HS-27A (cell line): Measurements from ENCODE around the gene LRRFIP2.
A peak's percentile ranks its signal among the peaks of the same experiment; 100 is the strongest.
"Not testable (repeated sequence)": the region's sequence is repeated elsewhere in the genome, so short reads cannot be mapped to it uniquely, and the experiment has no call there.

Experiments
- DNase-seq: peaks from one replicate; pipeline ENCODE4 v3.0.0-alpha.2; 2012; ENCODE audit warnings: low read depth, missing footprints

The LRRFIP2 gene, protein sequence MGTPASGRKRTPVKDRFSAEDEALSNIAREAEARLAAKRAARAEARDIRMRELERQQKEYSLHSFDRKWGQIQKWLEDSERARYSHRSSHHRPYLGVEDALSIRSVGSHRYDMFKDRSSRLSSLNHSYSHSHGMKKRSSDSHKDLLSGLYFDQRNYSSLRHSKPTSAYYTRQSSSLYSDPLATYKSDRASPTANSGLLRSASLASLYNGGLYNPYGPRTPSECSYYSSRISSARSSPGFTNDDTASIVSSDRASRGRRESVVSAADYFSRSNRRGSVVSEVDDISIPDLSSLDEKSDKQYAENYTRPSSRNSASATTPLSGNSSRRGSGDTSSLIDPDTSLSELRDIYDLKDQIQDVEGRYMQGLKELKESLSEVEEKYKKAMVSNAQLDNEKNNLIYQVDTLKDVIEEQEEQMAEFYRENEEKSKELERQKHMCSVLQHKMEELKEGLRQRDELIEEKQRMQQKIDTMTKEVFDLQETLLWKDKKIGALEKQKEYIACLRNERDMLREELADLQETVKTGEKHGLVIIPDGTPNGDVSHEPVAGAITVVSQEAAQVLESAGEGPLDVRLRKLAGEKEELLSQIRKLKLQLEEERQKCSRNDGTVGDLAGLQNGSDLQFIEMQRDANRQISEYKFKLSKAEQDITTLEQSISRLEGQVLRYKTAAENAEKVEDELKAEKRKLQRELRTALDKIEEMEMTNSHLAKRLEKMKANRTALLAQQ

DNA sequence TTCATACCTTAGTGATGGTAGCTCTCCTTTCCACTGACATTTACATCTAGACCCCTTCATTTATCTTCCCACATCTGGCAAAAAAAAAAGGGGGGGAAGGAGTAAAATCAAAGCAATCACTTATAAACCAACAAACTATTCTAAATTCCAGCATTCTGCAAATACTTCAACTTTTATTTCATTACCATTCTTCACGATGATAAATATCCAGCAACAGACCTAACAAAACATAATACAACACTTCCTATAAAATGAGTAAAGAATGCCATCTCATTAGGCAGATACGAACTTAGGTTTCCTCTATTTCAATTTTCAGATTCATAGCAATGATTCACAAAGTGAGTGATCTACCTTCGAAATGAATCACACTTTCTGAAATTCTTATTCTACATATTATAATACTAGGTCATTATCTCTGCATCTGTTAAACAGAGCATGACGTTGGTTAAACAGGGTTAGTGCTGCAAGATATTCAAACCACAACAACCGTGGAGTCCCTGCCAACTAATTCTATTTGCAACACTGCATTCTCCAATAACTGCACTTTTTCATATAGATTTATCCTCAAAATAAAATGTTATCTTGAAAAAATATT is at the start of gene LRRFIP2:
Gene LRRFIP2, minus strand, starts transcription at position 51 of the 595 bp plus-strand sequence. CDS start 25,599 bp downstream, outside the sequence.
- peak; percentile 74 for DNase-seq

DNA sequence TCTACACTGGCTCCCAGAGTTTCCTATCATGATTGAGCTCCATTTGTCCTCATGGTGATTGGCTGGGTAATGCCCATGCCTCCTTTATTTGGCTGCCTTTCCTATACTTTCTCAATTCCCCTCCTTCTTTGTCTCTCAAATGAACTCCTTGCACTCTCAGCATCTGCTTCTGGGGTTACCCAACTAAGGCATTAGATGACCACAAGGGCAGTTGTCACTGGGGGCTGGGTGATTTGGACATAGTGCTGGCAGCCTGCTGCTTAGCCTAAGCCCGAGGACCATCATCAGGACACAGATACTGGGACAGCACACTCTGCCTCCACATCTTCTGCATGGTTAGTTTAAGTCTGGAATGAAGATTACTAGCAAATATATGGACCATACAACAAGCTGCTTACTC is 49.2 kb upstream of the LRRFIP2 start:
- no peak for DNase-seq

DNA sequence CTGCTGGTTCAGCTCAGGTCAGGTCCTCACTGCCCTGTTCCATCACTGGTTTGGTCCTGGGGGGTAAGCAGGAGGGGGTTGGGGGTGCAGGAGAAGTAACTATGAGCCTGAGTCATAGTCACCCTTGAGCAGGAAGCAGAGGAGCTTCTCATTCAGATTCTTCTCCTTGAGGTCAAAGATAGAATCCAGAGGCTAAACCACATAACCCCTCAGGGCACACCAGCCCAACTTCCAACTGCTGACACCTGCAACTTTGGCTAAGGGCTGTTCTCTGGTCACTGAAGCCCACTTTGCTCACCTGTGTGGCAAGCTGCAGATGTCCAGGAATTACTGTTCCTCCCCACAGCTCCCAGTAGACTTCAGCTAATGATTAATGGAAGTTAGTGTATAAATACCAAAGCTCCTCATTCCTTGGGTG is 48.8 kb upstream of the LRRFIP2 start:
- DNase-seq = no peak

DNA sequence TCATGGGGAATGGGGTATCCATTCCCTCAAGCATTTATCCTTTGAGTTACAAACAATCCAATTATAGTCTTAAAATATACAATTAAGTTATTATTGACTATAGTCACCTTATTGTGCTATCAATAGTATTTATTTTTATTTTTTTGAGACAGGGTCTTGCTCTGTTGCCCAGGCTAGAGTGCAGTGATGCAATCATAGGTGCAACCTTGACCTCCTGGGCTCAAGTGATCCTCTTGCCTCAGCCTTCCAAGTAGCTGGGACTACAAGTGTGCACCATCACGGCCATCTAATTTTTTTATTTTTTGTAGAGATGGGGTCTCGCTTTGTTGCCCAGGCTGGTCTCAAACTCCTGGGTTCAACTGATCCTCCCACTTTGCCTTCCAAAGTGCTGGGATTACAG is 48.2 kb upstream of the LRRFIP2 start:
- DNase-seq = not testable (repeated sequence)

DNA sequence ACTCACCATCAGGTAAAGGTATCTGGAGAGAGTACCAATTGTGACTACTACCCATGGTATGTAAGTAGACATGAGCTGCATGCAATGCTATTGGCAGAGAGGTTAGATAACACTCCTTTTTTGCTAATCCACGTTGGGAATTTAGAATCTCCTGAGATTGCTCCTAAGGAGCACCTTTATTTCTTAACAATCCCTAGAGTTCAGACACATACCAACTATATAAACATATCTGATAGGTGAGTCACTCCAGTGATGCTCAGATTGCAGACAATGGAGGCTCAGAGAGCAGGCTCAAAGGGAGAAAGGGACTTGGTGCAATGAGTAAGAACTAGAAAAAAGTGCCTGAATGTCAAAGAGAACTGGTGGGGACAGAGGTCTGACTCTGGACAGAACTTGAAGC is 47.0 kb upstream of the LRRFIP2 start:
- peak; percentile 52 for DNase-seq

DNA sequence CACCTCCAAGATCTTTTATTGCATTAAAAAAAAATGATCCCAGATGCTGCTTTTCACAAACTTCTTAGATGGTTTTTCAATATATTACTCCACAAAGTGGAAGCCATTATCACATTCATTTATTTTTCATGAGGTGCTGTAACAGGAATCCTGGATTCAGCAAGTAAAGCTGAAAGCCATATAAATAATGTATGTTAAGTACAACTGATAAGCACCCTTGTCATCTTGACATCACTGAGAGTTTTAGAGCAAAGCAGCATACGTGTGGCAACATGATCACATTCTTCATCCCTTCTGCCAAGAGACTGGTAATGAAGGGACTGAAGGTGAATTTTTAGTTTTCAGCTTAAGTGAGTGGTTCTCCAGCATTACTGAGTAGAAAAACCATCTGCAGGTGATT is 44.9 kb upstream of the LRRFIP2 start:
- no peak for DNase-seq

DNA sequence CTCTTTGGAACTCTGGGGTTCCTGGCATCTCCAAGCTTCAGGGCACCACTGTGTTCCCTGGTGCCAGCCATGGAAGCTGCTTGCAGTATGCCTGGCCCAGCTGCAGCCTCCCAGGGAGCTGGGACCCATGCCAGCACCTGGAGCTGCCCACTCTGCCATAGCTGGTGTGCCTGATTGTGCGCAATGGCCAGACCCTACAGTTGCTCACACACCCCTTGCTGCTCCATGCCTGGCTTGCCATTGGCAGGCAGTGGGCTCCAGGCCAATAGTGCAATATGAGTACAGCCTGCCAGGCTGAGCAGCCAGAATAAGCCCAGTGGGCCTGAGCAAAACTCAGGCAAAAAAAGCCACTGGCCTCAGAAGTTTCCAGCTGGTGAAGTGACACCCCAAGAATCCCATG is 43.8 kb upstream of the LRRFIP2 start:
- no peak for DNase-seq

DNA sequence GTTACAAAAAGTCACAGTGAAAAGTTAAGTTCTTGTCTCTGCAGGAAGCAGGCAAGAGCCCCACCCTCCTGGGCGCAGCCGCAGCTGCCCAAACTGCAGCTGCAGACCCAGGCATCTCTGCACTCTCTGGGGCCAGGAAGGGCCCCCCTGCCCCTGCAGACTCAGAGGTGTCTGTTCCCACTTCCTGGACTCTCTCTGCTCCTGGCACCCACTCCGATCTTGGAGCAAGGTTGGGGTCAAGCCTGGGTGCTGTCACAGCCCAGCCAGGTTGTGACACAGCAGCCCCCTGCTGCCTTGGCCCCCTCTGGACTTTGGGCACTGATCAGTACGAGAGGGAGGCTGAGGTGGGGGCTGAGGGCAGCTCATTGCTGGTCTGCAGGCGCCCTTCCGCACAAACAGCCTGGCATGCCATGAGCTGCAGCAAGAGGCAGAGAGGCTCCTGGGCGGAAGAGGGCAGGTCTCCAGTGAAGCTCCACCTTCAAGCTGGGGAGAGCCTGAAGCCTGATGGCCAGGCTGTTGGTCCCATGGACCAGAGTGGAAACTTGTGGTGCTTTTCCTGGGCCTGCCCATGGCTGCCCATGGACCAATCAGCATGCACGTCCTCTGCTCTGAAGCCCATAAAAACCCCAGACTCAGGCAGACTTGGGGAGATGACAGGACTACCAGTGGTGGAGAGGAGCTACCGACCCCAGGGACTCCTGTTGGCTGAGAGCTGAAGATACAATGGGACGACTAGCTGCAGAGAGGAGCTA is 42.9 kb upstream of the LRRFIP2 start:
- DNase-seq = no peak

DNA sequence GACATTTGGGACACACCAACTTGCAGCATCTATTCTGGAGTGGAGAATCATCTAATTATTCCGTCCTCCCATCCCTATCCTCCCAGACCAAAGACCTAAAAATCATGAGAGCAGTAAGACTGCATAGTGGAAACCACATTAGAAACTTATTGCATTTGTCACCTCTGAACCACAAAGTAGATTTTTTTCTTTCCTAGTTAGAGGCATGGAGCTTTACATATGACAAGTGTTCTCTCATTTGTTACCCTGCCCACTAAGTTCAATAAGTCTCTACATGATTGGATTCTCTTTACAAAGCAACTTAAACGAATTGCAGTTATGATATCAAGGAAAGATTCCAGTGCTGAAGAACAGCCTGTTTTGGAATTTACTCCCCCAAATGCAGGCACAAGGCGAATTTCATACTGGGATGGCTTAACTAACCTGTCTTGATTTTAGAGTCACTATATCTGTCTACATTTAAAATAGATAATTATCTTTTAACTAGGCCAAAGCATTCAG is 42.3 kb upstream of the LRRFIP2 start:
- no peak for DNase-seq

DNA sequence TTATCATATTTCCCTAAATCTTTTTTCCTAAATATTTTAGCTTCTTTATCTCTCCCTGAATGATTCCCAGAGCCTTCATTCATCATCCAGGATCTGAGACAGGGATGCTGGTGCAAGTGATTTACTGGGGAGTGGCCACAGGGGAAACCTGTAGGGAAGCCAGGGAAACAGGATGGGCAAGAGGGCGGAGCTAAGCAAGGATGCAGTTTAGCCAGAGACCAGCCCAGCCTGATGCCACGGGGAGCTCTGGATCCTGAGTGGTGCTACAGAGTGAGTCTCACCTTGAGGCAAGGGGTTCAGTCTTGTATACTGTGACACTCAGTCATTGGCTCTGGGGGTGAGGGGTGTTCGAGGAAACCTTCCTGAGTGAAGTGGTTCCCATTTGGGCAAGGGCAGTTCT is 39.7 kb upstream of the LRRFIP2 start:
- no peak for DNase-seq

DNA sequence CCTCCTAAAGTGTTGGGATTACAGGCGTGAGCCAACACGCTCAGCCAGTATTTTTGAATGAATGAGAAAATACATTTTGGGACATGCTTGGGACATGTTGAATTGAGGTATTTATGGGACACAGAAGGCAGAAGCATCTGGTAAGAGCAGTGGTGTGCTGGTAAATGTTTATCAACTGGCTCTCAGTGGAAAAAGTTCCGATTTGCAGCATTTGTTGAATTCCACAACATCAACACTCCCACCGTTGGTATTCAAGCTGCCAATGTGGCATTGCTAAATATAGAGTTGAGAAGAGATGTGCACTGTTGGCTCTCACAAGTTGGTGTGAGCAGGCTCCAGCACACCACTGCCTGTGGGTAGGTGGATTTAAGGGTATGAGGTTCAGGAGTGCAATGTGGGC is 35.8 kb upstream of the LRRFIP2 start:
- DNase-seq = peak; percentile 38

DNA sequence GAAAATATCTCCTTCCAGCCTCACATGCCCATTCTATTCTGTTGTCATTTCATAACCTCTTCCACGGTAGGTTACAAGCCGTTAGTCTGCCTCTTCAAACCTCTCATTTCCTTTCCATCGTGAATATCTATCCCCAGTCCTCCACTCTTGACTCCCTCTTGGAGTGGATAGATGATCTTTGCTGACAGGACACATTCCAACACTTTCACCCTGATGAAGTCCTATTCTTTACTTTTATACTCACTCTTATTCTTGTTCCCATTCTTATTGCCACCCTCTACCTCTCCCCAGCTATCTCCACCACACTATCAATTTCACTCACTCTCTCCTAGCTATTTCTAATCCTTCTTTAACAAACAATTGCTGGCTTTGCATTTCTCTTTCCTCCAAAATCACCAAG is 34.2 kb upstream of the LRRFIP2 start:
- not testable (repeated sequence) for DNase-seq

DNA sequence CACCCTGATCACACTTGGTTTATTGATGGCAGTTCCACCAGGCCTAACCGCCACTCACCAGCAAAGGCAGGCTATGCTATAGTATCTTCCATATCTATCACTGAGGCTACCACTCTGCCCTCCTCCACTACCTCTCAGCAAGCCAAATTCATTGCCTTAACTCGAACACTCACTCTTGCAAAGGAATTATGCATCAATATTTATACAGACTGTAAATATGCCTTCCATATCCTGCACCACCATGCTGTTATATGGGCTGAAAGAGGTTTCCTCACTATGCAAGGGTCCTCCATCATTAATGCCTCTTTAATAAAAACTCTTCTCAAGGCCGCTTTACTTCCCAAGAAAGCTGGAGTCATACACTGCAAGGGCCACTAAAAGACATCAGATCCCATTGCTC is 33.6 kb upstream of the LRRFIP2 start:
- not testable (repeated sequence) for DNase-seq

DNA sequence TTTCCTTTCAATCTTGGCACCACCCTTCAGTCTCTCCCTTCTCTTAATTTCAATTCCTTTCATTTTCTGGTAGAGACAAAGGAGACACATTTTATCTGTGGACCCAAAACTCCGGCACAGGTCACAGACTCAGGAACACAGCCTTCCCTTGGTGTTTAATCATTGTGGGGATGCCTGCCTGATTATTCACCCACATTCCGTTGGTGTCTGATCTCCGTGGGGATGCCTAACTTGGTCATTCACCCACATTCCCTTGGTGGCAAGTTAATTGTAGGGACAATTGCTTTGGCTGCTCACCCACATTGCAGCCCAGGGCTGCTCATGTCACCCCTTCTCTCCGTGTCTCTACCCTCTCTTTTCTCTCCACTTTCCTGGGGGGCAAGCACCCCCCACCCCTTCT is 31.7 kb upstream of the LRRFIP2 start:
- DNase-seq = peak; percentile 68

DNA sequence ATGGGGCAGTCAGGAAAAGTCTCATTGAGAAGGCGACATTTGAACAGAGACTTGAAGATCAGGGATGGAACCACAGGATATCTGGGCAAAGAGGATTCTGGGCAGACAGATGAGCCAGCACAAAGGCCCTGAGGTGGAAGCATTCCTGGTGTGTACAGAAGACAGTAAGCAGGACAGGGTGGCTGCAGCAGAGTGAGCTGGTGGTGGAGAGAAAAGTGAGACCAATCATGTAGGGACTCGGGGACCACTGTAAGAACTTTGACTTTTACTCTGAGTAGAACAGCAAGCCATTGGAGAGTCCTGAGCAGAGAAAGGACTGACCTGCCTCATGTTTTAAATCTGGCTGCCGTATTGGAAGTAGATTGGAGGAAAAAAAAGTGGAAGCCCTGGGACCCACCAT is 29.9 kb upstream of the LRRFIP2 start:
- DNase-seq = no peak

DNA sequence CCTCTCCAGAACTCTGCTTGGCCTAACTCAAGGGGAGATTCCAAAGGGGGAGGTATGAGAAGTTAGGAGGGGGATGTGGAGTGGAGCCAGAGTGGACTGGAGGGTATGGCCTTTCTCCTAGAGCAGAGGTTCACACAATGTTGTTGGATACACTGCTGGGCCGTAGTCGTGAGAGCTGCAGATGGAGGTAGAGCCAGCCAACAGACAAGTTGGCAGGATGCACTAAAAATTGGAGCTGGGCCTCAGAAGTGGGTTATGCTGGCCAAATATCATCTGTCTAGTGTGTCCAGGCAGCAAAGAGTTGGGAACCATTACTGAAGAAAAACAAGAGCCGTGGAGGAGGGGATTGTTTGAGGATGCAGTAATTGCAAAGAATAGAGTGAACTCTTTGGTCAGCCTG is 27.7 kb upstream of the LRRFIP2 start:
- no peak for DNase-seq

DNA sequence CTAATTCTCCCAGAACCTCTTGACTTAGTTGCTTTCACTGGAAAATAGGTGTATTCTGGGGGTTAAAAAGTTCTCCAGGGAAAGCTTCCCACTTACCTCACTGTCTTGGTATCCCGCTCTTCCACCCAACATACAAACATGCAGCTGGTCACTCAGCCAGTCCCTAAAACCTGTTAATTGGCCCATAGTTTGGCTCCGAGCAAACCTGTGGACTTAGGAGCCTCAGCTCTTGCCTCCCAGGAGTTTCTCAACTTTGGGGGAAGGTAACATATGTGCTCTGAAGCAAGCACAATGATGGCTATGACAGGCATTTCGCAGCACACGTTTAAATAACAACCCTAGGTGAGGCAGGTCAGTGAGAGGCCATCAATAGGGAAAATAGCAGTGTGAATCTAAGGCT is 25.8 kb upstream of the LRRFIP2 start:
- no peak for DNase-seq

DNA sequence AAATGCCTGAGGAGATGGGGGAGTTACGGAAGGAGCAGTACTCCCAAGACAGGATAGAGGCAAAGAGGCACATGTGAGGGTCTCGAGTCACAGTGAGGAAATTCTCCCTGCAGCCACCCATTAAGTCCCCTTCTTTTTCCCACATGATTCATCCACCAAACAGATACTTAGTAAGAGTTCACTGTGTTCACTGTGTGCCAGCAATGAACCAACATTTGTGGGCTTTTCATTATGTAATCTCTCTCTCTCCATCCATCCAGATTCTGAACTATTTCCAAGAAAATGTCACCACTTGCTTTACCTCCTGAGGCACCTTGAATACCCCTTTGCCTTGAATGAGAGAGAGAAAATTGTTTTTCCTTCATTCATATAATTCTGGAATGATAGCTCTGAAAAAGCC is 24.6 kb upstream of the LRRFIP2 start:
- DNase-seq = no peak

DNA sequence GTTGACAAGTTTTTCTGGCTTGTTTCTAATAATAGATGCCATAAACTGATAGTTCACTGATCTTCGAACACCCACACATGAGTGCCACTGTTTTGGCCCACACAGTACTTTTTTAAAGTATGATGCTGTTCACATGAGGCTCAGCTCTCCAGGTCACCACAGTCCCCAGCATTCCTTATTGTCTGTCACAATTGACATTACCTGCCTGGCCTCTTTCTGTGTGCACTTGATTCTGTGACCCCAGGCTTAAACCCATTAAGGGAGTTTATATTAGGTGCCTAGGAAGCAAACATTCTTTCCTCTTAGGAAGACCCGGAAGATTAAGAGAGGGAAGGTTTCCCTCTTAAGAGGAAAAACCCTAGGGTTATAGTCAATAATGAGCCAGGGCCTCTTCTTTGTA is 24.2 kb upstream of the LRRFIP2 start:
- no peak for DNase-seq

DNA sequence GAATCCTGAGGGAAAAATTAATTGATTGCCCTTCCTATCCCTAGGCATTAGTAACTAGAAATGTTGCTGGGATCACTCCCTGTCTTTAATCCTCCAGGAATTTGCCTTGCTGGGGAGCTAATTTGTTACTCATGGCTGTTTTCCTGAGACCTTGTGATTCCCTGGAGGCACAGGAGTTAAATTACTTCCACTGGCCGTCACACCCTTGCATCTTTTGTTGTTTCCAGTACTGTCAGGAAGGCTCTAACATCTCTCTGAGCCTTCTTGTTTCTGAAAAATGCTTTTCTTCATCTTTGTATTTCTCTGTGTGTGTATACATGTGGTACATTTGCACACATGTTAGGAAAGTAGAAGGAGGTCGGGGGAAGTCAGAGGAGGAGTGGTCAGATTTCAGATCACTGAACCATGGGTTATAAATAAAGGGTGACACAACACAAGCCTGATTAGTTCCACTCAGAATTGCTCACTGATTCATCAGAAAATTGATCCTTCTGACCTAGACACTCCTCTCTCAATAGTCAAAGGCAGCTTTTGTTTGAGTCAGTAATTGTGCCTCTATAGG is 23.5 kb upstream of the LRRFIP2 start:
- no peak for DNase-seq

DNA sequence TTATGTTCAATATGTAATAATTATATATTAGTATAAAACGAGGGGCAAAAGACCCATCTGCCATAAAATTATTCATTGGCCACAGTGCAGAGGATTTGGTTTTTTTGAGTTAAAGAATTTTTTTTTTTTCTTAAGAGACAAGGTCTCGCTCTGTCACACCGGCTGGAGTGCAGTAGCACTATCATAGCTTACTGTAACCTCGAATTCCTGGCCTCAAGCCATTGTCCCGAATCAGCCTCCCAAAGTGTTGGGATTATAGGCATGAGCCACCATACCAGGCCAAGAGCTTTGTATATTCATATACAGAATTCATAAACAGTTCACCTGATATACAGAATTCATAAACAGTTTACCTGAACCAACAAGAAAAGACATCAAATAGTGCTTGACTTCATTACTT is 20.2 kb upstream of the LRRFIP2 start:
- DNase-seq = no peak

DNA sequence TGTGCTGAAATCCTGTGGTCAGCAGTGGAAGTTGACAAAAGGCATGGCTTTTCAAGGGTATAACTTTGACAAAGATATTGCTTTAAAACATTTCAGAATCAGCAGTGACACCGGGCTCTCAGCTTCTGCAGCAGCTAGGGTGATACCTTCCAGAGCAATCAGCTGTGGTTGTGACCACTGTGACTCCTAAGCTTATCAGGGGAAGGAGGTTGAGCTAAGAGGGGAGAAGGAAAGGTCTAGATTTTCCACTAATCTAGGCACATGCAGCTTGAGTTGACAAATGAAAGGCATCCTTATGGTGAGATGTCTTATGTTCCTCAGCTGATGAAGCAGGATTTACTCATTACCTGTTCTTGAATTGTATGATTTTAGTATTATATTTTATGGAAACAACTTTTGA is 16.3 kb upstream of the LRRFIP2 start:
- no peak for DNase-seq
